PC-9 (cell line): ENCODE data around the gene OR9A4. TPM values are rescaled to one million over a fixed set of nuclear protein-coding genes. Genes with fewer than 3 reads are reported as not detected.

ENCODE experiments used
- BruUV-seq: library from RNA; stranded (reverse); fragments of 400-500 nt; replicated peaks from 2 replicates; lab custom pipeline; 2021; lab: Mats Ljungman, UMichigan
- CTCF ChIA-PET: fragments of 300-600 bp; sonication (Branson Sonifier 250); formaldehyde crosslinking; loops from one replicate; lab custom pipeline; 2022; ENCODE audit warnings: antibody characterized with exemption; lab: Charles Lee
- POLR2A ChIA-PET: fragments of 300-600 bp; sonication (Branson Sonifier 250); formaldehyde crosslinking; loops from one replicate; lab custom pipeline; 2022; ENCODE audit warnings: antibody characterized with exemption; ENCODE audit not compliant: unreplicated experiment; lab: Charles Lee
- DNase-seq, 2 experiments: peaks; one replicate each; pipeline versions ENCODE4 v3.0.0 to v3.0.0-alpha.2; 2015 to 2022; ENCODE audit warnings: mixed read lengths in 1 of 2
- H2AFZ ChIP-seq: fragments of 200-600 bp; sonication (generic); 2 replicates; pipeline ENCODE4 v1.8.1; 2017; ENCODE audit warnings: antibody characterized with exemption
- H3F3A ChIP-seq: fragments of 200-600 bp; sonication (generic); 2 replicates; pipeline ENCODE4 v1.8.1; 2017; ENCODE audit warnings: antibody characterized with exemption, mild to moderate bottlenecking, low read depth; ENCODE audit not compliant: insufficient read depth
- H3K27ac ChIP-seq: fragments of 200-600 bp; sonication (generic); 2 replicates; pipeline ENCODE4 v1.6.1; 2016; ENCODE audit warnings: mixed run types
- H3K27me3 ChIP-seq: fragments of 200-600 bp; sonication (generic); 2 replicates; pipeline ENCODE4 v1.6.1; 2016; ENCODE audit warnings: low read depth, mixed run types; ENCODE audit not compliant: insufficient read depth
- H3K36me3 ChIP-seq: fragments of 200-600 bp; sonication (generic); 2 replicates; pipeline ENCODE4 v1.6.1; 2016; ENCODE audit warnings: low read depth, mixed run types
- H3K4me1 ChIP-seq: fragments of 200-600 bp; sonication (generic); replicated peaks from 2 replicates; pipeline ENCODE4 v1.6.1; 2016; ENCODE audit warnings: mixed run types; ENCODE audit not compliant: insufficient read depth
- H3K4me2 ChIP-seq: fragments of 200-600 bp; sonication (generic); 2 replicates; pipeline ENCODE4 v1.6.1; 2017; ENCODE audit warnings: mixed run types
- H3K4me3 ChIP-seq: fragments of 200-600 bp; sonication (generic); 2 replicates; pipeline ENCODE4 v1.6.1; 2016; ENCODE audit warnings: mixed run types
- H3K79me2 ChIP-seq: fragments of 200-600 bp; sonication (generic); 2 replicates; pipeline ENCODE4 v1.6.1; 2017; ENCODE audit warnings: low read depth, mixed run types
- H3K9me2 ChIP-seq: fragments of 200-600 bp; sonication (generic); 2 replicates; pipeline ENCODE4 v1.8.1; 2017; ENCODE audit warnings: mild to moderate bottlenecking; ENCODE audit not compliant: insufficient read depth
- H3K9me3 ChIP-seq: fragments of 200-600 bp; sonication (generic); 2 replicates; pipeline ENCODE4 v1.8.1; 2016; ENCODE audit warnings: low read depth; ENCODE audit not compliant: insufficient read depth
- H4K20me1 ChIP-seq: fragments of 200-600 bp; sonication (generic); 2 replicates; pipeline ENCODE4 v1.8.1; 2017; ENCODE audit not compliant: insufficient read depth
- CTCF ChIP-seq: fragments of 200-600 bp; sonication (generic); conservative IDR thresholded peaks from 2 replicates; pipeline ENCODE4 v1.6.1; 2017; ENCODE audit warnings: mixed run types, antibody characterized with exemption, mild to moderate bottlenecking, moderate library complexity
- EZH2 ChIP-seq: fragments of 200-600 bp; sonication (generic); IDR thresholded peaks from 2 replicates; pipeline ENCODE4 v1.8.0; 2017; ENCODE audit warnings: antibody characterized with exemption, low read depth
- intact Hi-C: fragments of 100-400 bp; cut with micrococcal nuclease; formaldehyde crosslinking; loops from one replicate; pipeline ENCODE4 v1.10.0; 2022; ENCODE audit not compliant: unreplicated experiment
- total RNA-seq: library from RNA; stranded (reverse); gene quantifications from 2 replicates; pipeline ENCODE4 v1.2.3, GENCODE V29; 2021

OR9A4 gene
- total RNA-seq, 1 experiment from 2014 or later, result not detected

GRCh38 chr7:141874787-141875186 lies 41.4 kb upstream of the OR9A4 start:
- no peaks in the 10 kb centered on the region for H3K79me2 ChIP-seq
- no peak overlapping the region for H3K4me2 ChIP-seq
- no peaks in the 10 kb centered on the region for H4K20me1 ChIP-seq
- H3K27ac ChIP-seq, result no peak overlapping the region
- H3K27me3 ChIP-seq, result no peaks in the 10 kb centered on the region
- no peak for DNase-seq
- TF ChIP-seq EZH2 (no peak), CTCF (no peak)
- H3K9me2 ChIP-seq, result no peaks in the 10 kb centered on the region
- no peak overlapping the region for H3K4me3 ChIP-seq
- no peaks in the 10 kb centered on the region for H3K4me1 ChIP-seq
- no peaks in the 10 kb centered on the region for H3K9me3 ChIP-seq
- ChIA-PET POLR2A (interaction anchor here (0.7 kb wide), 1 partner anchor 1423 kb away, joined by 3 read pairs; no protein-coding TSS in a partner anchor), CTCF (no interaction called here)
- BruUV-seq, result no TSS peak
- H3K36me3 ChIP-seq, result no peaks in the 10 kb centered on the region
- intact Hi-C loops, result no loop called here
- no peaks in the 10 kb centered on the region for H3F3A ChIP-seq
- H2AFZ ChIP-seq, result no peak overlapping the region

GRCh38 chr7:141875453-141875852 lies 40.7 kb upstream of the OR9A4 start:
- Histone ChIP-seq H3K4me3 (no peak overlapping the region), H3K79me2 (no peaks in the 10 kb centered on the region), H4K20me1 (no peaks in the 10 kb centered on the region), H3K9me3 (no peaks in the 10 kb centered on the region), H3K27me3 (no peaks in the 10 kb centered on the region), H3K9me2 (no peaks in the 10 kb centered on the region), H2AFZ (no peak overlapping the region), H3K36me3 (no peaks in the 10 kb centered on the region), H3K4me2 (no peak overlapping the region), H3K4me1 (no peaks in the 10 kb centered on the region), H3F3A (no peaks in the 10 kb centered on the region), H3K27ac (no peak overlapping the region)
- BruUV-seq, result no TSS peak
- intact Hi-C loops, result no loop called here
- CTCF ChIA-PET, result no interaction called here
- no peak for TF ChIP-seq EZH2
- TF ChIP-seq CTCF, result no peak
- DNase-seq, result no peak
- POLR2A ChIA-PET, result interaction anchor here (0.7 kb wide), 1 partner anchor 221 kb away, joined by 3 read pairs; no protein-coding TSS in a partner anchor

GRCh38 chr7:141876371-141876770 lies 39.8 kb upstream of the OR9A4 start:
- Histone ChIP-seq H3K9me3 (no peaks in the 10 kb centered on the region), H3K9me2 (no peaks in the 10 kb centered on the region), H3K27me3 (no peaks in the 10 kb centered on the region), H3K4me3 (no peak overlapping the region), H3K36me3 (no peaks in the 10 kb centered on the region), H2AFZ (no peak overlapping the region), H4K20me1 (no peaks in the 10 kb centered on the region), H3K4me2 (no peak overlapping the region), H3K27ac (no peak overlapping the region), H3F3A (no peaks in the 10 kb centered on the region), H3K79me2 (no peaks in the 10 kb centered on the region), H3K4me1 (no peaks in the 10 kb centered on the region)
- no peak for DNase-seq
- CTCF ChIA-PET, result no interaction called here
- intact Hi-C loops, result no loop called here
- TF ChIP-seq CTCF (no peak), EZH2 (no peak)
- no TSS peak for BruUV-seq
- POLR2A ChIA-PET, result no interaction called here
